SKM-1 (cell line): ENCODE measurements around the gene DNAJC11.

Source experiments
- DNase-seq: peaks from one replicate; lab custom pipeline; 2025; ENCODE audit not compliant: unreplicated experiment; lab: John Stamatoyannopoulos, UW

DNAJC11 gene

DNA sequence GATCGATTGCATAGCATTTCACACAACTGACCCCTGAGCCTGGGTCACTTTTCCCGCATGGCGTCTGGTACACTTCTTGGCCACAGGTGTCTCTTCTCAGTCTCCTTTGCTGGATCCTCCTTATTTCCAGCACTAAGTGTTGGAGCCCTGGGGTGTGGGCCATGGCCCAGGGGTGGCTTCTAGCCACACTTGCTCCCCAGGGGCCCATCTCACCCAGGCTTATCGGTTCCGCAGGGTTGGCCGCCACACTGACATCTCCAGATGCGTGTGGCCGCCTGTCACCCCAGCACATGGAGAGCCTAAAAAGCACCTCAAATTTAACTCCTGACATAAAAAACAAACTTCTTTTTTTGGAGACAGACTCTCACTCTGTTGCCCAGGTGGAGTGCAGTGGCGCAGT lies 74.6 kb downstream of the DNAJC11 start:
- DNase-seq, result no peak

DNA sequence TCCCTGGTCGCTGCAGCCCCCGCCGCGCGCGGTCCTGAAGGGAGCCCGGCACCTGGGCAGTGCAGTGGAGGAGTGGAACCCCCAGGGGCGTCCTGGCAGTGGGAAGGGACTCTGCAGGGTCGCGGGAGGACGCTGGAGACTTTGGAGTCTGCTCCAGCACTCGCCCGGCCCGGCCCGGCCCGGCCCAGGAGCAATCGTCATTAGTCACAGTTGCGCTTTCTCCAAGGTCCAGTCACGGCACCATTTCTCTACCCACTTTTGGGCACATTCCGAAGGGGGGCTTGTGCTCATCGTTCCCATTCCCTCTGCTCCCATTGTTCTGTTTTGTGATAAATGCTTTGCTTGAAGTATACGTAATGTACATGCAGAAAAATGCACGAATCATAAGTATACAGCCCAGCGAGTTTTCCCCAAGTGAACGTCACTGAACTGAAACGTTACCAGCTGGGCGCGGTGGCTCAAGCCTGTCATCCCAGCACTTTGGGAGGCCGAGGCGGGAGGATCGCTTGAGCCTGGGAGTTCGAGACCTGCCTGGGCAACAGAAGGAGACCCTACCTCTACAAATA lies 75.9 kb downstream of the DNAJC11 start:
- no peak for DNase-seq

DNA sequence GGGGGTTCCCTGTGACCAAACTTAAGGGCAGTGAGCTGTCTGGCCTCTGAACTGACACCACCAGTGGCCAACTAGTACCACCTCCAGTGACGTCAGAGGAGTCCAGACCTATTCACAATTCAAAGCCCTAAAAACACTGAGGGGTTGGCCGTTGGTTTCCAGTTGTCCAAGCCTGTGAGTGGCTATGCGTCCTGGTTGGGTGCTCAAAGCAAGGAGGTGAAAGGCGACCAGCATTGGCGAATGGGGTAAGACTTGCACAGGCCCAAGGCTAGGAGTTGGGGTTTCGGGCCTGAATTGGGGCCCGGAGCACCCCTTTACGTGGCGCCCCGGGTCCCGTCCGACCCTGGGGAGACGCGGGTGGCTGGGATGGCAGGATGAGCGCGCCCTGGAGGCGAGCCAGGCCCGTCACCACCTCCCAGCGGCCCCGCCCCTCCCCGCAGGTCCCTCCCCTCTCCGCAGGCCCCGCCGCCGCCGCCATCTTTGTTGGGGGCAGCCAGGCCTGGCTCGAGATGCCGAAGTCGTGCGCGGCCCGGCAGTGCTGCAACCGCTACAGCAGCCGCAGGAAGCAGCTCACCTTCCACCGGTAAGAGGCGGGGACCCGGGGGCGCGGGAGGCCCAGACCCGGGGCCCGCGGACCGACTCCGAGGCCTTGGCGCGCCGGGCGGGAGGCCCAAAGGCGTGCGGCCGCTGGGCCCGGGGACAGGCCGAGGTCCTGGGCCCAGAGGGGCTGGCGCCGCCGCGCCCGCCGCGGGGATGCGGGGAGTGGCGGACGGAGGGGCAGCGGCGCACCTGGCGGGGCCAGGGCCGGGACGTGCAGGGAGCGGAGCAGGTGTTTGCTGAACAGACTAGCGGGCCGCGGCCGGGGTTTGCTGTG lies 76.7 kb downstream of the DNAJC11 start, which contains the start of gene THAP3:
Gene THAP3 (plus strand): TSS at position 159 of the 874 bp plus-strand sequence. CDS start 351 bp downstream, at position 510.
- DNase-seq, result no peak

DNA sequence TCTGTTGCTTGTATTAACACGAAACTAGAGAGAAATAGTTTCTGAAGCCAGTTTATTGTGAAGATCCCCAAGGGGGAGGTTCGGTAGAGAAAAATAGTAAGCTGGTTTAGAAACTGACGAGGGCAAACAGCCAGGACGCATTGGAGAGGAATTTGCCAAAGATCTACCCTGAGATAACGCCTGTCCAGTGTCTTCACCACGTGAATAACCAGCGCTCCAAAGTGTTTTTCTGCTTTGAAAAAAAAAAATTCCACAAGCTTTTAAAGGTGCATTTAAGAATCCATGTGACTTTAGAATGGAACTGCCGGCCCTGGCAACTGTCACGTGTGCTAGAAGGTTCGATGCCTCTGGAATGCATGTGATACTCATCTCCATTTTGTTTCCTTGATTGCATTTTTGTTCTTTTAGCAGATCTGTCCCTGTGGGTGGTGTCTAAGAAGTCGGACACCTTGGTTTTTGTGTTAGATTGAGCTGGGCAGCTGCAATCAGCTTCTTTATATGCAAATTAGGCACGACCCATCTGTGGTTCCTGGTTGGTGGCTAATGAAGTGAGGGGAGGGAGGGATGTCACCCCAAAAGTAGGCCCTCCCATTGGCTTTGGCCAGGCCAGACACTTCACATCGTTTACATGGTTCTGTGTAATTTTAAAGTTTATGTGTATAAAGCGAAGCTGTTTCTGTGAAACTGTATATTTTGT lies 78.2 kb downstream of the DNAJC11 start:
- DNase-seq, result no peak

DNA sequence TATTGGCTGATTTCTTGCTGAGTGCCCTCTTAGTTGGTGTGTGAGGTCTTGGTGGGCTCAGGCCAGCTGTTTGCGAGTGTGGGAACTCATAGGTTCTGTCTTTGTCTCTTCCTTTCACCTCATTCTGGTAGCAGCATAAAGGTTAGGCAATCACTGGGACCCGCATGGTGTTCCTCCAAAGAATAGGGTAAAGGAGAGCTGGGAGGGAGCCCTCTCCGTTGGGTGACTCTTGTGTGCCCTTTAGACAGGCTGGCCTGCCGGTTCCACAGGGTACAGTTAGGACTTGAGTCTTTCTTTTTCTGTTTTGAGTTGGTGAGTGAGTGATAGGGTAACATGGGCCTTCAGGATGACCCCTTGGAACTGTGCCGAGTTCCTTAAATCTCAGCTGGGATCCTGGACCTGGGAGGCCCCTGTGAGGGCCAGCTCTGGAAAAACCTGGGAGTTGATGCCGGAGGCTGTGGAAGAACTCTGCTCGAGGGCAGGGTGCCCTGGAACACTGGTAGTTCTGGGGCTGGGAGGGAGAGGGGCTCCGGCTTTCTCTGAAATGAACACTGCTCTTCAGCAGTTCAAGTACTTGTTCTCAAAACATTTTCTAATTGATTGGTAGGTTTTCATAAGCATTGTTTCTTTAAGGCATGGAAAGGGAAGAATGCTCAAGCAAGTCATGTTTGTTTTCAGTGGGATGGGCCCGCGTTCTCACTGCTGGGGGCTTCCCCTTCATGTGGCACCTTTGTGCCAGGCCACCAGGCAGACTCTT lies 79.0 kb downstream of the DNAJC11 start:
- DNase-seq, result no peak

DNA sequence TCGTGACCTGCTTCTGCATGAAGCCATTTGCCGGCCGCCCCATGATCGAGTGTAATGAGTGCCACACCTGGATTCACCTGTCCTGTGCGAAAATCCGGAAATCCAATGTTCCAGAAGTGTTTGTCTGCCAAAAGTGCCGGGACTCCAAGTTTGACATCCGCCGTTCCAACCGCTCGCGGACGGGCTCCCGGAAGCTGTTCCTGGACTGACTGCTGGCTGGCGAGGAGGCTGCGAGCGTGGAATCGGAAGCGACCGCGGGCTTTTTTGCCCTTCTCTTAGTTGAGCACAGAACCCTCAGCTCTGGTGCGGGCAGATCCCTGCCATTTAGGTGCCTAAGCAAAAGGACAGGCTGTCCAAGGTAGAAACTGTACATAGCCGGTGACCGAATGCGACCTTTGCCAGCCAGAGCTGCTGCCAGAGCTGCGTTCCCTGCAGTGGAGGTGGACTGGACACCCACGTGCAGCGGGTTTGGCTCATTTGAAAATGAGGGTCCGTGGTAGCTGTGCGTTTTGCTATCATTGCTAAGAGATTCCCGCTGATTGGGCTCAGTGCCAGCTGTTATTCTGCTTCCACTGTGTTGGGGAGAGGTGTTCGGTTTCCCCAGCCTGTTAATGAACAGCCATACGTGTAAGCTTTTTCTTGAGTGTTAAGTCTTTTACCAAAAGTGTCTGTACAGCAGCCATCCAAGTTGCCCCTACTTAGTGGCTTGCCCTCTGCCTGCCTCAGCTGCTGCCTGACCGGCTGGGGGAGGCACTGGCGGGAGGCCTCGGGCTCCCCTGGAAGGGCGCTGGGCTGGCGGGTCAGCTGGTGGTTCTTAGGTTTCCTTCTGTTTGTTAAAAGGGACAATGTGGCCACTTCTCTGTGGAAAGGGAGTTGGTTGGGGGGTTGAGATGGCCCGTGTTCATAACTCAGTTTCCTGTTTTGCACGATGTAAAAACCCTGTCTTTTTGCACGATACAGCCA lies 79.9 kb downstream of the DNAJC11 start:
- no peak for DNase-seq

DNA sequence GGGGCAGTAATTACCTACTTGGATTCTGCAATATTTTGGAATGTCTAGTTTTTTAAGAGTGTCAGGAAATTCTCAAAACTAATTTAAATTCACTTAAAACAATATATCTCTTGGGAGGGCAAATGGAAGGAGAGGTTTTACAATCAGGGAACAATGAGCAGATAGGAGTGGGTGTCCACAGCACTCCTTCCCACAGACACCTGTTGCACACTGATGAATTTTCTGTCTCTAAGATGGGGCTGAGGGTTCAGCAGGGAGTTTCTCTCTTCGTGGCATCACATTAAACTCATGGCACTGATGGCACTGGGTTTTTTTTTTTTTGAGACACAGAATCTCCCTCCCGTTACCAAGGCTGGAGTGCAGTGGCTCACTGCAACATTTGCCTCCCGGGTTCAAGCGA lies 82.6 kb downstream of the DNAJC11 start:
- no peak for DNase-seq

DNA sequence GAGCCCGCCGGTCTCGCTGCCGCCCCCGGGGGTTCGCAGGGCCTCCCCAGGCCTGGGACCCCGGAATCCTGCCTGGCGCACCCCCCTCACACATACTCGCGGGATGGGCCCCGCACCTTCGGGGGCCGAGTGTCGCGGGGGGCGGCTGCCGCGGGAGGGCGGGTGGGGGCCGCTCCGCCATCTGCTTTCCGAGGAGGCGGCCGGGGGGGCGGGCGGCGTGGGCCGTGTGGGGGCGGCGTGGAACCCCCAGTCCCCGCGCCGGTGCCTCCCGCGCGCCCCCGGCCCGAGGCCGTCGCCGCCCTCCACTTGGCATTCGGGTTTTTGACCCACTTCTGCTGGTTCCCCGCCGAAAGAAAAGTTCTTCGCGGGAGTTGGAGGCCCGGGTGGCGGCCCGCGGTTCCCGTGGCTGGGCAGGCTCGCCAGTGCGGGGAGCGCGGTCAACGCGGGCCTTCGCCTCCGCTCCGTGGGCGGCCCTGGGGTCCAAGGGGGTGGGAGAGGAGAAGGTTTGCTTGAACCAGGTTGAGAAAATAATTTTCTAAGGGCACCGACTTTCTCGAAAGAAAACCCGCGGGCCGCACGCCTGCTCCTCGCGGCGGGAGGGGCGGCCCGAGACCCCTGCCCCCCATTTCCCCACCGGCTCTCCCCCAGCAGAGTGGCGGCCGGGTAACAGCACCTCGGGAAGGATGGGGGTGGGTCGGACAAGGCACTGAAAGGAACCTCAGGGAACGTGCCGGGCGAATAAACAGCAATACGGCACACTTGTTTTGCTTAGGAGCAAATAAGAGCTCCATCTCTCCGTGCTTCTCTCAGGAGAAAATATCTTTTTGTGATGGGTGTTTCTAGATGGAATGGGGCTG lies 86.5 kb downstream of the DNAJC11 start:
- DNase-seq, result no peak

DNA sequence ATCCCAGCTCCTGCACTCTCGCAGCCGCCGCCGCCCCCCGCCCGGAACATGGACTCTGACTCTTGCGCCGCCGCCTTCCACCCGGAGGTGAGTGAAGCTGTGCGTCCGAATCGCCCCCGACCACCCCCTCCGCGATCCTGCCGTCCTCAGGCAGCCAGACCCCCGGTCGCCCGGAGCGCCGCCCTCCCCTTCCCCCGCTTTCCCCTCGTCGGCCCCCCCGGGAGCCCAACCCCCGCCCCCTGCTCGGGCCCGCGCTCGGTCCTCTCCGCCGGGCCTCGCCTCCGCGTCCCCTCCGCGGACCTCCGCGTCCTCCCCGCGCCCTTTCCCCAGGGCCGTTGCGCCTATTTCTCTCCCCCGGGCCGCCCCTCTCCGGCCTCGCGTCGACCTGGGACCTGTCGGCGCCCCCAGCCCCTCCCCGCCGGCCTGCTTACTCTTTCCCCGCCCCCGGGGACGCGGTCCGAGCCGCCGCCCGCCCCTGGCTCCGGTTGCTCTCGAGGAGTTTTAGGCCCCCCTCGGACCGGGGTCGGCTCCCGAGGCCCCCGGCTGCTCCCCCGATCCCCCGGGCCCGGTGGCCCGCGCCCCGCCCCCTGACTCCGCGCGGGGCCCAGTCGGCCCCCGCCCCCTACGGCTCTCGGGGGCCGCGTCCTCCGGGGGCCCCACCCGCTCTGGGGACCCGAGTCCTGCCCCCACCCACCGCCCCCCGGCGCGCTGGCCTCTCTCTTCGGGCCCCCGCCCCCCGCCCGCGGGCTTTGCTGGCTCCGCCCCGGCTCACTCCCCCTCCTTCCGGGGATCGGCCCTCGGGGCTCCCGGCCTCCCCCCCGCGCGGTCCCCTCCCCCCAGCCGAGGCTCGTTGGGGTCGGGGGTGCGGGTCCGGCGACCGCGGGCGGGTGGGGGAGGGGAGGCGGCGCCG lies 87.3 kb downstream of the DNAJC11 start:
- DNase-seq, result no peak

DNA sequence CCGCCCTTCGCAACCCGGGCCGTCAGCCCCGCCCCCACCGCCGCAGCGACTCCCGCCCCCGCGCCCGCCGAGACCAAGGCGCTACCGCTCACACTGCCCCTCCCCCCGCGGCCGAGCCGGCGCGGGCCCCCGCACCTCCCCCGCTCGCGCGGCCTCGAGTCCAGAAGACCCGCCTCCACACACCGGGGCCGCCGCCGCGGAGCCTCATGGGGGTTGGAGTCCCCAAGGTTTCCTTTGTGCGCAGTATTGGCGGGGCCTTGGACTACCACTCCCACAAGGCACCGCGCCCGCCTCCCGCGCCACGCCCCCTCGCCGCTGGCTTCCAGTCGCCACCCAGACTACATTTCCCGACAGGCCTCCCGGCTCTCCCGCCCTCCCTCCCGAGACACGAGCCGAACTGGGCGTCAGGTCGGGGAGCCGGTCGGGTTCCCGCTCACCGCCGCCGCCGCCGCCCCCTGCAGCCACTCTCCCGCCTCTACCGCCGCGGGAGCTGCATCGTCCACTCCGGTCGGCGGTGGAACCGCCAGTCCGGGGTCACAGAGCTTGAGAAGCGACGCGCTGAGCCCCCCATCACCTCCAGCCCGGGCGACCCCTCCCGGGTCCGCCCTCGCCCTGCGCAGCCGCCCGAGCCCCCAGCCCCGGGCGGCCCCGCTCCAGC lies 88.1 kb downstream of the DNAJC11 start, which contains the start of gene PHF13:
Gene PHF13 (plus strand): TSS at position 371 of the 658 bp plus-strand sequence. CDS start 336 bp downstream, outside the sequence.
- peak; percentile 94 for DNase-seq

DNA sequence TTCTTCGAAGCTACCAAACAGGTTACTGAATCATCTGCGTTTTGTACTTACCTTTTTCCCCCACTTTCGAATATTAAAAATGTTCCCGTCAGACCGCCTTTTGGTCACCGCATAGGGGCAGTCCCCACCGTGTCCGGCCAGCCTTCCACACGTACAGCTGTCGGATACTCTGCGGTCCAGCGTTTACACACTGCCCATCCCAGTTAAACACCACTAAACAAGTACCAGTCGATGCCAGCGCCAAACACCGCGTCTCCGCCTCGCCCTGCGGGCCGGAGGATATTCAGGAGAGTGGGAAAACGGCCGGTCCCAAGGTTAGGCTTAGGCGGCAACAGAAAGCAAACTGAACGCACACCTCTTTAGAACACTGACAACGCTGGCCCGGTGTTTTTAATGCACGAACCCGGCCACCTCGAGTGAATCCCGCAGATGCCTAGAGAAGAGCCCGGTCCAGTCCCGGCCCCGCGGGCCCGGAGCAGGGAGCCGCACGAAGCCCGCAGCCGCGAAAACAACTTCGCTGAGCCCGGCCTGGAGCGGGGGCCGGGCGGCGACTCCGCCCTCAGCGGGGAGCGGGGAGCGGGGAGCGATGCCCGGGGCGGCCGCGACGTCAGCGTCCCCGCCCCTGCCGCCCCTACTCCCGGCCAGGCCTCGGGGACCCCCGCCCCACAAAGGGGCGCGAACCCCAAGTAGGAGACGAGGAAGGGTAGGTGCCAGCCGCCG lies 88.8 kb downstream of the DNAJC11 start:
- no peak for DNase-seq

DNA sequence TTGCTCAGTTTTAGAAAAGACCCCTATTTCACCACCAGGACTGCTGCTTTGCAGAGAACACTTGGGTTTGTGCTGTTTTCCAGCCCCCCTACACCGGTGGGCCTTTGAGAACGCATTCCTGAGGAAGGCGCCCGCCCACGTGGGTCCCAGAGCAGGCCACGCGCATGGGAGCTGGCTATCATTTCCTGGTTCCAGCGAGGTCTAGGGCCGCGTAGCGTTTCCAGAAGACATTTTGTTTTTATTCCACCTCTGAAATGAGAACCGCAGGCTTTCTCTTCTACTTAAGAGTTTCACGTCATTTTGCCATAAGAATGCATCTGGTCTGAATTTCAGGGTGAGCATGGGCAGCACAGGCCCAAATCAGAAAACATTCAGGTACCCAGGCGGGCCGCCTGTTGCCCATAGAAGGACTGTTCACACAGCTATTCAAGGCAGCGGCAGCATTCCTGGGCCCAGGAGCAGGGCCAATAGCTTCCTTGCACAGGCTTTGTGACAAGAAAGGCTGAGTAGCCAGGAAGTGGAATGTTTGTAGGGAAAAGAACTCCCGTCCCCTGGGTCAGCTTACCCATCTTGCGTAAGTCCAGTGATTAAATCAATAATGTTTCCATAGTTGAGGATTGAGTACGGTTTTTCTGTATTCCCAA lies 97.6 kb downstream of the DNAJC11 start:
- DNase-seq, result no peak

DNA sequence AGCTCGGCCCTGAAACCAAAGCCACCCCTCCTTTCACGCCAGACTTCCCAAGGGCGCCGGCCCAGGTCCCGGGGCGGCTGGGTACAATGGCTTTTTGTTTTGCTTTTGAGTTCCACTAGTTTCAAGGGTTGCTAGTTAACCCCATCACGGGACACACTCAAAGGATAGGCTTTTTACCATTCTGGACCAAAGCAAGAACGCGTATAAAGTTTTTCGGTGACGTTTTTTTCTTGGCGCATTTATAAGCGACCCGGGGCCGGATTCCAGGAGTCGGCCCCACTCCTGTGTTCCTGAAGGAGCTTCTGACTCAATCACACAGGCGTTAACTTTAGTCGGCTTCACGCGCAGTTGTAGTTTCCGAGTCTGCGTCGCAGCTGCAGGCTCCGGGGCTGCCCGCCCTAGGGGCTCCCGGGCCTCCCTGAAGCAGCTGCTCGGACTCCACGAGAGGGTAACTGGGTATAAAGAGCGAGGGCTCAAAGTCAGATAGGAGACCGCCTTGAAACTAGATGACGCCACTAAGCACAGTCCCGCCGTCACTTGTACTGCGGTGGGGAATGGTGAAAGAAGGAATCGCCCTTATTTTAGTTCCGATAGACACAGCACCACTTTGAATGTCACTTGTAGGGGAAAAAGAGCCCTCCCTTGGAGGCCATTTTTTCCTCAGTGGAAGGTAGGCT lies 98.2 kb downstream of the DNAJC11 start:
- no peak for DNase-seq

DNA sequence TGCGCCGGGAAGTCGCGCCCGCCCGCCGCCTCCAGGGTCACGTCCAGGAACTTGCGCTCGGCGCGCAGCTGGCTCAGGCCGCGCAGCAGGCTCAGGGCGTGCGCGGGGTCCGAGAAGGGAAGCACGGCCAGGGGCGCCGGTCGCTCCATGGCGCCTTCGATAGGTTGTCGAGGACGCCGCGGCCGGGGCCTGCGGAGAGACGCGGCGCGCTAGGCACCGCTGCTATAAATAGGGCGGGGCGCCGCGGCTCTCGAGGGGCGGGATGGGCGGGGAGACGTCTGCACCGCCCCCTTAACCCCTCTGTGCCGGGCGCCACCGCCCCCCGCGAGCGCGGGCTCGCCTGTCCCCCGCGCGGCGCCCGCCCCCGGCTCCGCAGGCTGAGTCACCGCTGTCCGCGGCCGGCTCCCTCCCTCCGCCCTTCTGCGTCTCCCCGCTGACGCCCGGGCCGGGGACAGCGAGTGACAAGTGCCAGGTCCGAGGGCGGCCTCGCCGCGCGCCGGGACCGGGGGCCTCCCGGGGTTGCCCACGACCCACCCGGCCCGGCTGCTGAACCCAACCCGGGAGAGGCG lies 98.9 kb downstream of the DNAJC11 start, which contains the start of gene KLHL21:
Gene KLHL21 (minus strand): TSS at position 201 of the 569 bp plus-strand sequence. CDS start 52 bp downstream, at position 149.
- peak; percentile 70 for DNase-seq
